Chondrocyte (in vitro differentiated cells): ENCODE results near the gene XXYLT1. TPM values are rescaled to one million over a fixed set of nuclear protein-coding genes. Genes with fewer than 3 reads are reported as not detected.

Experiments
- DNase-seq: peaks from one replicate; pipeline ENCODE4 v3.0.0; 2021; ENCODE audit warnings: mixed read lengths, low spot score
- H3K27ac Mint-ChIP-seq: one replicate; pipeline ENCODE4 v1.8.0; 2021; ENCODE audit warnings: mild to moderate bottlenecking, moderate library complexity, mixed read lengths; ENCODE audit not compliant: unreplicated experiment
- H3K27me3 Mint-ChIP-seq: 2 replicates; pipeline ENCODE4 v1.8.0; 2021; ENCODE audit warnings: low read depth, mixed read lengths
- H3K36me3 Mint-ChIP-seq: 2 replicates; pipeline ENCODE4 v1.8.0; 2021; ENCODE audit warnings: low read depth, mixed read lengths
- H3K4me1 Mint-ChIP-seq: 2 replicates; pipeline ENCODE4 v1.8.0; 2021; ENCODE audit warnings: low read depth, mild to moderate bottlenecking, mixed read lengths
- H3K4me3 Mint-ChIP-seq: one replicate; pipeline ENCODE4 v1.8.0; 2021; ENCODE audit warnings: mild to moderate bottlenecking, moderate library complexity, mixed read lengths; ENCODE audit not compliant: unreplicated experiment
- H3K9me3 Mint-ChIP-seq: 2 replicates; pipeline ENCODE4 v1.8.0; 2021; ENCODE audit warnings: low read depth, mixed read lengths
- CTCF ChIP-seq: fragments of 200-600 bp; sonication (generic); IDR thresholded peaks from 2 replicates; pipeline ENCODE4 v1.5.0; 2021; ENCODE audit warnings: antibody characterized with exemption, mild to moderate bottlenecking, moderate library complexity
- total RNA-seq: library from RNA; stranded (reverse); gene quantifications from 3 replicates; pipeline ENCODE4 v1.2.1, GENCODE V29; 2021

The XXYLT1 gene
- total RNA-seq, 1 donor from 2014 or later: 32.7 TPM

DNA sequence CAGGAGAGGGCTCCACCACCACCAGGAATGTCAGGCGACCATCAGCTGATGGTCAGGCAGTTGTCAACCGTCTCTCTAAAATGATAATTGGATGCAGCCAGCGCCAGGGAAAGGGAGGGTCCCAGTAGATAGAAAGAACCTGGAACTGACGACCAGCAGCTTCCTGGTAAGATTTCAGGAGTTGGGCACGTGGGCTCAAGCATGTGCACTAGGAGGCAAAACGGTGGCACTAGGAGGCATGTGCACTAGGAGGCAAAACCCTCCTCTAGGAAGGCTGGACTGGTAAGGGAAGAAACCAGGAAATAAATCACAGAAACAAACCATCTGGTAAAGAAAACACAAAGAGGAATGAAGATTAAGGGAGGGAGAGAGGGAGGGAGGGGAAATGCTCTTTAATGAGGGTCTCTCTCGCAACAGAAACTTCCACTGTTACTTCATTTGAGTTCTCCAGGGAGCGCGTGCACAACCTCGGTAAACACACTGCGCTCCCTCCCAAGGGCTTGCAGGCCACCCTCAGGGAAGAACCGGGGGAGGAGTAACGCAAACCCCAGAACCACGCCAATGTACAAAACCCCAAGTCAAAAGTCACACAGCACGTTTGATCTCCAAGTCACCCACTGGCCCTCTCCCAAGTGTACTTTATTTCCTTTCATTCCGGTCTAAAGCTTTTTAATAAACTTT, 116.7 kb downstream of the XXYLT1 start:
- Mint-ChIP-seq H3K36me3 (no peaks in the 10 kb centered on the region), H3K4me3 (no peak overlapping the region), H3K27ac (peak overlapping the region; percentile 86), H3K9me3 (no peaks in the 10 kb centered on the region), H3K27me3 (no peaks in the 10 kb centered on the region), H3K4me1 (peaks cover 62% of the 10 kb centered on the region)
- DNase-seq: no peak
- no peak for TF ChIP-seq CTCF

GRCh38 chr3:195153653-195154052, 117.3 kb downstream of the XXYLT1 start:
- Mint-ChIP-seq H3K4me3 (no peak overlapping the region), H3K9me3 (no peaks in the 10 kb centered on the region), H3K36me3 (no peaks in the 10 kb centered on the region), H3K4me1 (peaks cover 62% of the 10 kb centered on the region), H3K27me3 (no peaks in the 10 kb centered on the region), H3K27ac (no peak overlapping the region)
- TF ChIP-seq CTCF: no peak
- no peak for DNase-seq

DNA sequence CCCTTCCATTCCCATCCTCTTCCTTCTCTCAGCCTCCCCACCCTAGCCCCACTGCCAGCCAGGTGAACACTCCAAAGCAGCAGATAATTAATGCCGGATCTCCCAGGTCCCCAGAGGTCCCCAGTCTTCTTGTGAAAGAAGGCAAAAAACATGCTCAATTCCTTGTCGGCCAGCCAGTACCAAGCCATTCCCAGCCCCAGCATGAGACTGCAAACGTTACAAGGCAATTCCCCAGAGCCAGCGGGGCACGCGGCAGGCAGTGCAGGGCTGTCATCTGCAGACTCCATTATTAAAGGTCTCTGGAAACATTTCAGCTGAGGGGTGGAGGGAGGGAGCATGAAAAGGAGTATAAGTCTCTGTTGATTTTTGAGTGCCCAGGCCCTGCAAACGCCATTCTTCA, 117.8 kb downstream of the XXYLT1 start:
- no peaks in the 10 kb centered on the region for H3K27me3 Mint-ChIP-seq
- no peak for DNase-seq
- peaks cover 62% of the 10 kb centered on the region for H3K4me1 Mint-ChIP-seq
- H3K27ac Mint-ChIP-seq: peak overlapping the region; percentile 80
- H3K36me3 Mint-ChIP-seq: no peaks in the 10 kb centered on the region
- no peaks in the 10 kb centered on the region for H3K9me3 Mint-ChIP-seq
- no peak for TF ChIP-seq CTCF
- no peak overlapping the region for H3K4me3 Mint-ChIP-seq

DNA sequence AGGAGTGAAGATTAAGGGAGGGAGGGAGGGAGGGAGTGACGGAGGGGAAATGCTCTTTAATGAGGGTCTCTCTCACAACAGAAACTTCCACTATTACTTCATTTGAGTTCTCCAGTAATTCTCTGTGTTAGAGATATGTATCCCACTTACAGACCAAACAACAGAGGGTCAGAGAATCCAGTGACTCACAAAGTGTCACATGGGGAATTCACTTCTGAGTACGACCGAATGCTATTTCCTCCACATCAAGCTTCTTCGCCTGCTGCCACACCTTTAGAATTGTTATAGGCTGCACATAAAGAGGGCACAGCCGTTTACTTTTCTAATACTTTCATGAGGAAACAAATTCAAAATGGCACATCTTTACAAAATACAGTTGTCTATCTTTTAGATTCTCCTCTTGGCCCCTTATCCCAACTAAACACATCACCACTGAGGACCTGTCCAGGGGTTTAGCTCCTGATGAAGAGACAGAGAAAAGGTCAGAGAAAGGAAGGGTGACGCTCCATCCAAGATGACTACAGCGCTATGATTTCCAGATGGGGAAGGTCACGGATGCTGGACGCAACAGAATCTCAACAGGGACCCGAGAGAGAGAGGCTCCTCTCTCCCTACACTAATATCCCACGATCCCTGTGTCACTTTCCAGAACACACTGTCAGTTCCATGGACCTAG, 119.0 kb downstream of the XXYLT1 start:
- no peak overlapping the region for H3K4me3 Mint-ChIP-seq
- no peaks in the 10 kb centered on the region for H3K27me3 Mint-ChIP-seq
- H3K27ac Mint-ChIP-seq: peak overlapping the region; percentile 77
- H3K9me3 Mint-ChIP-seq: no peaks in the 10 kb centered on the region
- H3K4me1 Mint-ChIP-seq: peaks cover 62% of the 10 kb centered on the region
- no peaks in the 10 kb centered on the region for H3K36me3 Mint-ChIP-seq
- no peak for DNase-seq
- TF ChIP-seq CTCF: no peak

DNA sequence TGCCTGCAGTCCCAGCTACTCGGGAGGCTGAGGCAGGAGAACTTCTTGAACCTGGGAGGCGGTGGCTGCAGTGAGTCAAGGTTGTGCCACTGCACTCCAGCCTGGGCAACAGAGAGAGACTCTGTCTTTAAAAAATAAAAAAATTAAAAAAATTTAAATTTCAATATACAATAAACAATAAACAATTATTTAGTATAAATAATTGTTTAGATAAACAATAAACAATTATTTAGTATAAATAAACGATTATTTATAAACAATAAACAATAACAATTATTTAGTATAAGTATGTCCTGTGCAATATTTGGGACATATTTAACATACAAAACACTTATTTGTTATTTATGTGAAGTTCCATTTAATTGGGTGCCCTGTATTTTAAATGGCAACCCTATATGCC, 119.6 kb downstream of the XXYLT1 start:
- H3K4me3 Mint-ChIP-seq: no peak overlapping the region

More for the DNA sequence above, 119.6 kb downstream of the XXYLT1 start:
- Mint-ChIP-seq H3K27me3 (no peaks in the 10 kb centered on the region), H3K36me3 (no peaks in the 10 kb centered on the region), H3K4me1 (peaks cover 62% of the 10 kb centered on the region), H3K9me3 (no peaks in the 10 kb centered on the region), H3K27ac (peak overlapping the region; percentile 77)
- DNase-seq: no peak
- TF ChIP-seq CTCF: no peak
